ENCODE measurements around the gene NUPR2. TPM values are rescaled to one million over a fixed set of nuclear protein-coding genes. Genes with fewer than 3 reads are reported as not detected.

NUPR2 gene
- total and polyA plus RNA-seq, 2 experiments from 2014 or later: not detected

GRCh38 chr7:56127241-56127975 lies 11.2 kb upstream of the NUPR2 start (continued):
- TF ChIP-seq REST (IDR thresholded peaks at IDR 0.05; ENCODE audit: unreplicated experiment) (no peak), STAT1 (IDR thresholded peaks at IDR 0.05; ENCODE audit: unreplicated experiment) (no peak), EZH2phosphoT487 (IDR thresholded peaks at IDR 0.05; ENCODE audit: unreplicated experiment) (no peak), ETS1 (IDR thresholded peaks at IDR 0.05) (no peak), NANOG (IDR thresholded peaks at IDR 0.05; ENCODE audit: borderline replicate concordance) (no peak), CTCF (conservative IDR thresholded peaks at IDR 0.05; ENCODE audit: low read depth in 2 of 2) (no peak)

GRCh38 chr7:56125831-56126230 lies 9.6 kb upstream of the NUPR2 start:
- no peak for ATAC-seq
- Histone ChIP-seq H3F3A (replicated peaks; ENCODE audit: low read depth) (no peaks in the 10 kb centered on the region), H4K20me1 (replicated peaks; ENCODE audit: insufficient read depth) (no peaks in the 10 kb centered on the region), H3K36me3 (ENCODE audit: insufficient read depth) (no peaks in the 10 kb centered on the region), H3K27ac (ENCODE audit: low read depth) (no peak overlapping the region), H3K9me2 (ENCODE audit: insufficient read depth) (no peaks in the 10 kb centered on the region), H2AFZ (no peak overlapping the region), H3K4me2 (no peak overlapping the region), H3K27me3 (ENCODE audit: insufficient read depth) (no peaks in the 10 kb centered on the region), H3K79me2 (replicated peaks; ENCODE audit: insufficient read depth) (no peaks in the 10 kb centered on the region), H3K4me1 (ENCODE audit: insufficient read depth) (no peaks in the 10 kb centered on the region), H3K4me3 (no peak overlapping the region)
- no peak for DNase-seq (ENCODE audit: low spot score)
- Mint-ChIP-seq H3K27ac (no peak overlapping the region), H3K4me3 (no peak overlapping the region), H3K36me3 (ENCODE audit: low read depth) (peaks cover 20% of the 10 kb centered on the region), H3K27me3 (ENCODE audit: insufficient read depth, low read depth, poor library complexity) (peaks cover 7% of the 10 kb centered on the region), H3K4me1 (no peaks in the 10 kb centered on the region), H3K9me3 (peaks cover 96% of the 10 kb centered on the region)
- no peak for TF ChIP-seq ETS1 (IDR thresholded peaks at IDR 0.05)
- TF ChIP-seq ZNF114 (CRISPR knock-in tag; IDR thresholded peaks at IDR 0.05): no peak
- TF ChIP-seq CTCF (conservative IDR thresholded peaks at IDR 0.05; ENCODE audit: low read depth in 2 of 2): no peak
- TF ChIP-seq EZH2 (IDR thresholded peaks at IDR 0.05; ENCODE audit: low read depth, unreplicated experiment): no peak
- no peak for TF ChIP-seq JUNB (IDR thresholded peaks at IDR 0.05; ENCODE audit: unreplicated experiment)
- TF ChIP-seq EZH2phosphoT487 (IDR thresholded peaks at IDR 0.05; ENCODE audit: unreplicated experiment): no peak
- no peak for TF ChIP-seq POLR2AphosphoS5 (IDR thresholded peaks at IDR 0.05; ENCODE audit: low read depth)
- TF ChIP-seq STAT1 (IDR thresholded peaks at IDR 0.05; ENCODE audit: unreplicated experiment): no peak

Data from GM23338 (cell line).